Endothelial cell (in vitro differentiated cells): ENCODE results near the gene KLHL36. TPM values are rescaled to one million over a fixed set of nuclear protein-coding genes. Genes with fewer than 3 reads are reported as not detected.
A peak's percentile ranks its signal among the peaks of the same experiment; 100 is the strongest.
"Not testable (repeated sequence)": the region's sequence is repeated elsewhere in the genome, so short reads cannot be mapped to it uniquely, and the experiment has no call there.

ENCODE experiments used
- DNase-seq: peaks from one replicate; pipeline ENCODE4 v3.0.0; 2021; ENCODE audit warnings: low spot score
- H3K27ac Mint-ChIP-seq: one replicate; pipeline ENCODE4 v1.8.0; 2021; ENCODE audit warnings: mixed read lengths, inconsistent platforms; ENCODE audit not compliant: unreplicated experiment
- H3K27me3 Mint-ChIP-seq: one replicate; pipeline ENCODE4 v1.8.0; 2021; ENCODE audit warnings: mild to moderate bottlenecking, moderate library complexity, mixed read lengths, inconsistent platforms; ENCODE audit not compliant: unreplicated experiment
- H3K36me3 Mint-ChIP-seq: one replicate; pipeline ENCODE4 v1.8.0; 2021; ENCODE audit warnings: mild to moderate bottlenecking, low read depth, mixed read lengths, inconsistent platforms; ENCODE audit not compliant: unreplicated experiment
- H3K4me1 Mint-ChIP-seq: one replicate; pipeline ENCODE4 v1.8.0; 2021; ENCODE audit warnings: mild to moderate bottlenecking, mixed read lengths, inconsistent platforms; ENCODE audit not compliant: unreplicated experiment
- H3K4me3 Mint-ChIP-seq: one replicate; pipeline ENCODE4 v1.8.0; 2021; ENCODE audit warnings: mild to moderate bottlenecking, mixed read lengths, inconsistent platforms; ENCODE audit not compliant: unreplicated experiment
- H3K9me3 Mint-ChIP-seq: one replicate; pipeline ENCODE4 v1.8.0; 2021; ENCODE audit warnings: mixed read lengths, inconsistent platforms; ENCODE audit not compliant: unreplicated experiment
- CTCF ChIP-seq: fragments of 200-600 bp; sonication (generic); IDR thresholded peaks from one replicate; pipeline ENCODE4 v1.5.0; 2021; ENCODE audit warnings: antibody characterized with exemption; ENCODE audit not compliant: unreplicated experiment
- total RNA-seq: library from RNA; stranded (reverse); fragmentation: NEBNext Ultra II Directional; extraction: Animal tissue kit (Norgen Biotek cat#: 25700); gene quantifications from one replicate; pipeline ENCODE4 v1.2.1, GENCODE V29; 2021; ENCODE audit not compliant: unreplicated experiment

KLHL36 gene
- total RNA-seq, 1 donor from 2014 or later, result 40.8 TPM

GRCh38 chr16:84690088-84690819 is 41.9 kb downstream of the KLHL36 start:
- H3K27me3 Mint-ChIP-seq, result no peaks in the 10 kb centered on the region
- no peaks in the 10 kb centered on the region for H3K9me3 Mint-ChIP-seq
- H3K27ac Mint-ChIP-seq, result no peak overlapping the region
- peaks cover 3% of the 10 kb centered on the region for H3K36me3 Mint-ChIP-seq
- no peak for DNase-seq
- H3K4me1 Mint-ChIP-seq, result peaks cover 16% of the 10 kb centered on the region
- H3K4me3 Mint-ChIP-seq, result no peak overlapping the region
- TF ChIP-seq CTCF, result no peak

- no peak overlapping the region for H3K4me3 Mint-ChIP-seq
- H3K27ac Mint-ChIP-seq, result peak overlapping the region; percentile 62
- H3K4me1 Mint-ChIP-seq, result peaks cover 16% of the 10 kb centered on the region
- H3K36me3 Mint-ChIP-seq, result peaks cover 3% of the 10 kb centered on the region
- TF ChIP-seq CTCF, result no peak
- H3K27me3 Mint-ChIP-seq, result peaks cover 2% of the 10 kb centered on the region
- no peaks in the 10 kb centered on the region for H3K9me3 Mint-ChIP-seq
- DNase-seq, result peak; percentile 40
These were observed 44.3 kb downstream of the KLHL36 start for GRCh38 chr16:84692451-84693214.

GRCh38 chr16:84693869-84694268 is 45.6 kb downstream of the KLHL36 start:
- not testable (repeated sequence) for H3K36me3 Mint-ChIP-seq, H3K4me3 Mint-ChIP-seq, DNase-seq, H3K27ac Mint-ChIP-seq, H3K9me3 Mint-ChIP-seq, H3K27me3 Mint-ChIP-seq
- H3K4me1 Mint-ChIP-seq, result peaks cover 17% of the 10 kb centered on the region

DNA sequence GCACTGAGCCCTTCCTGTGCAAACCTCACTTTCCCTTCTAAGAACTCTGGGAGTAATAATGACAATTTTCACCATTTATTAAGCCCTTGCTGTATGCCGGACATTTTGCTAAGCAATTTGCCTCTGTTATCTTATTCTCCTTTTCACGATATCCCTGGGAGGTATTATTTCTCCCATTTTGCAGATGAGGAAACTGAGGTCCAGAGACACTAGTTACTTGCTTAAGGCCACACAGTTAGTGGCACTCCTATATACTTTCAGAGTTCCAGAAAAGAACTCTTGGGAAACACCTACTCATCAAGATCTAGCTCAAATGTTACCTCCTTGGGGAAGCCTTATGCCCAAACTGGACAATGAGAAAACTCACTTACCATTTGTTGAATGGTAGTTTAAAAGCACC is 46.7 kb downstream of the KLHL36 start:
- H3K27ac Mint-ChIP-seq, result no peak overlapping the region
- no peak for DNase-seq
- no peak for TF ChIP-seq CTCF
- no peak overlapping the region for H3K4me3 Mint-ChIP-seq
- H3K4me1 Mint-ChIP-seq, result peaks cover 16% of the 10 kb centered on the region
- H3K9me3 Mint-ChIP-seq, result no peaks in the 10 kb centered on the region
- peaks cover 8% of the 10 kb centered on the region for H3K36me3 Mint-ChIP-seq
- H3K27me3 Mint-ChIP-seq, result peaks cover 5% of the 10 kb centered on the region

- H3K4me3 Mint-ChIP-seq, result peak overlapping the region; percentile 92
- no peak for TF ChIP-seq CTCF
- no peak for DNase-seq
- peaks cover 5% of the 10 kb centered on the region for H3K36me3 Mint-ChIP-seq
- peaks cover 5% of the 10 kb centered on the region for H3K27me3 Mint-ChIP-seq
- no peaks in the 10 kb centered on the region for H3K9me3 Mint-ChIP-seq
- H3K4me1 Mint-ChIP-seq, result peaks cover 23% of the 10 kb centered on the region
- peak overlapping the region; percentile 70 for H3K27ac Mint-ChIP-seq
These were observed 50.9 kb downstream of the KLHL36 start for GRCh38 chr16:84699147-84699711.
